Activated T-helper 9 cell treated with anti-CD3 and anti-CD28 coated beads, Interleukin-2, amount 50 U/mL, for 16 hours (primary cell): Measurements from ENCODE around the gene OTOA.
A peak's percentile ranks its signal among the peaks of the same experiment; 100 is the strongest.
"Not testable (repeated sequence)": the region's sequence is repeated elsewhere in the genome, so short reads cannot be mapped to it uniquely, and the experiment has no call there.

ENCODE experiments used
- DNase-seq: peaks from one replicate; pipeline ENCODE4 v3.0.0-alpha.2; 2020; ENCODE audit warnings: low read depth

OTOA gene

DNA sequence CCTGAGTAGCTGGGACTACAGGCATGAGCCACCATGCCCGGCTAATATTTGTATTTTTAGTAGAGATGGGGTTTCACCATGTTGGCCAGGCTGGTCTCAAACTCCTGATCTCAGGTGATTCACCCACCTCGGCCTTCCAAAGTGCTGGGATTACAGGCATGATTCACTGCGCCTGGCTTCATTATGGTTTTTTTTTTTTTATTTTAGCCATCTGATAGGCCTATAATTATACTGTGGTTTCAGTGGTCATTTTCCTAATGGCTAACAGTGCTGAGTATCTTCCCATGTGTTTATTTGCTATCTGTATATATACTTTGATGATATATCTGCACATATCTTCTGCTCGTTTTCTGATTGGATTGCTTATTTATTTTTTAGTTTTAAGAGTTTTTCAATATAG lies 10.7 kb downstream of the OTOA start:
- DNase-seq: not testable (repeated sequence)

DNA sequence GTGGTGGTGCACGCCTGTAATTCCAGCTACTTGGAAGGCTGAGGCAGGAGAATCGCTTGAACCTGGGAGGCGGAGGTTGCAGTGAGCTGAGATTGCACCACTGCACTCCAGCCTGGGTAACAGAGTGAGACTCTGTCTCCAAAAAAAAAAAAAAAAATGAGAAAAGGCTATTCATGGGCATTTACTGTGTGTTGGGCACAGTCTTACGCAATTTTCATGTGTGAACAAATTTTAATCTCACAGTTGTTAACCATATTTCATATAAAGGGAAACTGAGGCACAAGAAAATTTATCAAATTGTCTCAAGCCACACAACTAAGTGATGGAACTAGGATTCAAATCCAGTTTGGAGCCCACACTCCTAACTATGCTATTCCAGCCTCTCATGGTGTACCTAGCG lies 16.9 kb downstream of the OTOA start:
- not testable (repeated sequence) for DNase-seq

DNA sequence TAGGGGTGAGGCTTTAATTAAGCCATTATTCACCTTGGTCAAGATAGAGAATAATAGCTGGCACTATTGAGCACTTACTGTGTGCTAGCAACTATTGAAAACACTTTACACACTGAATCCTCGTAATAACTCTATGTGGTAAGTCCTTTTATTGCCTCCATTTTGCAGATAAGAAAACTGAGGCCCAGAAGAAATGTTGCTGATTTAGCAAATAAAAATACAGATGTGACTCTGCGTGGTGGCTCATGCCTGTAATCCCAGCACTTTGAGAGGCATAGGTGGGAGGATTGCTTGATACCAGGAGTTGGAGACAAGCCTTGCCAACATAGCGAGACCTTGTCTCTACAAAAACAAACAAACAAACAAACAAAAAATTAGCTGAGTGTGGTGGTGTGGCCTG lies 19.4 kb downstream of the OTOA start:
- DNase-seq: no peak

DNA sequence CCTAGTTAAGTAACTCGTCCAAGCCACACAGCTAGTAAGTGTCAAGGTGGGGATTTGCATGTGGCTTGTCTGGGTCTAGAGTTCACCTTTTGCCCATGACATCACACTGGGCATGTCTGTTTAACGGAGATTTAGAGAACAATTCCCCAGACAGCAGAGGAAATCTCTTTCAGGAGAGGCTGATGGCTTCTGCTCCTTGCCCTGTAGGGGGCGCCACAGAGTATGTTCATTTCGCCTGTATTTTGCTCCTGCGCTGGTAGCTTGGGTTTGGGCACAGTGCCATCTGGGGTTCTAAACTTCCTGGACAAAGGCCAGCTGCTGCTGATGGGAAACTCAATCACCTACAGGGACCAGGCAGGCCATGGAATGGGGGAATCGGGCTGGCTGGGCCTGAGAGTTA lies 20.4 kb downstream of the OTOA start:
- DNase-seq: peak; percentile 4

DNA sequence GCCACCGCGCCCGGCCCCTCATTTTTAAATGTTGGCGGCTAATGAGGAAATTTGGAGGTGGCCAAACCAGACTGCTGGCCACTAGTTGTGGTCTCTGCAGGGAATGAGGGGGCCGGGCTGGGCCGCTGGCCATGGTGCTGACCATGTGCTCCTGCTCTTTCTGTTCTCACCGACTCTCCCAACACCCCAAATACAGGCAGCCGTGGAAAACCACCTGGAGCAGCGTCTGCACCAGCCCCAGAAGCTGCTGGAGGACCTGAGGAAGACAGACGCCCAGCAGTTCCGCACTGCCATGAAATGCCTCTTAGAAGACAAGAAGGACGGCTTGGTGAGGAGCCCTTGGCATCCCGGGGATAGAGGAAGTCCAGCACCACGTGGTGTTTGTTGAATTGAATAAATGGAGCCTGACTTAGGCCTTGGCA lies 21.3 kb downstream of the OTOA start:
- DNase-seq: no peak

DNA sequence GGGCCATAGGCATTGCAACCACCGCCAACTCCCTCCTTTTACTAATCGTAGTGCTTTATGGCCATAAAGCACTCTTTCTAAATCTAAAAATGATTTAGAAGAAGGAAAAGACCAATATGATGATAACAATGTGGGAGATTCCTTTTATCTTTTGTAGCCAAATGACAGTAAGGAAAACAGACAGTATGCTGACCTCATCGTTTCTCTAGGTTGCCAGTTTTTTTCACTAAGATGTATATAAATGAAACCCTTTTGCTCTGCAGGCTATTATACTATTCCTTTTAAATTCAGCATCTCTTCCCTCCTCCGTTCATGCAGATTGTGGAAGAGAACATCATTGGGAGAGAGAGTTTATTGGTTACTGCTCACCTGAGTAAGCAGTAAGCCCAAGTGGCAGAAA lies 25.3 kb downstream of the OTOA start:
- DNase-seq: no peak

DNA sequence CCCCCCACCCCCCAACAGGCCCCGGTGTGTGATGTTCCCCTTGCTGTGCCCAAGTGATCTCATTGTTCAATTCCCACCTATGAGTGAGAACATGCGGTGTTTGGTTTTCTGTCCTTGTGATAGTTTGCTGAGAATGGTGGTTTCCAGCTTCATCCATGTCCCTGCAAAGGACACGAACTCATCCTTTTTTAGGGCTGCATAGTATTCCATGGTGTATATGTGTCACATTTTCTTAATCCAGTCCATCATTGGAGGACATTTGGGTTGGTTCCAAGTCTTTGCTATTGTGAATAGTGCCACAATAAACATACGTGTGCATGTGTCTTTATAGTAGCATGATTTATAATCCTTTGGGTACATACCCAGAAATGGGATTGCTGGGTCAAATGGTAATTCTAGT lies 27.2 kb downstream of the OTOA start:
- DNase-seq: not testable (repeated sequence)

DNA sequence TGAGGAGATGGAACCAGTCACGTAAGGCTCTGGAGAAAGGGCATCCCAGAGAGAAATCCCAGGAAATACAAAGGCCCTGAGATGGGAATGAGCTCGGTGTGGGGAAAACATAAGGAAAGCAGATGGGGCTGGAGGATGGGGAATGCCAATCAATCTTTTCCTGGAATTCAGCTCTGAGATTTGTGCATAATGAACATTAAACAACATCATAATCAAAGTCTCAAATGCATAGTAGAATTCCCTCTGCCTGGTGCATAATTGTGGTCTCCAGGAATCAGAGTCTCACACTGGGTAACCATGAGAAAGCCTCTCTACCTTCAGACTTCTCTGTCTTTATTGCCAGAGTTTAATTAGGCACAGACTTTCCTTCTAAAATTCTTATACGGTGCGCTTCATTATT lies 30.8 kb downstream of the OTOA start:
- no peak for DNase-seq

DNA sequence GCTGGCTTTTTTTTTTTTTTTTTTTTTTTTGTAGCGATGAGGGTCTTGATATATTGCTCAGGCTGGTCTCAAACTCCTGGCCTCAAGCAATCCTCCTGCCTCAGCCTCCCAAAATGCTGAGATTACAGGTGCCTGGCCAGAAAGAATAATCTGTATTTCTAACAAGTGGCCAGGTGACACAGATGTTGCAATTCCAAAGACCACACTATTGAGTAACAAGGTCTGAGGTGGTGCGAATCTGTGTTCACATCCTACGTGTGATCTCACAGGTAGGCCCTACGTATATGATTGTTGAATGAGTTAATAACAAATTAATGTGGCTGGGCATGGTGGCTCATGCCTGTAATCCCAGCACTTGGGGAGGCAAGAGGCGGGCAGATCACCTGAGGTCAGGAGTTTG lies 33.3 kb downstream of the OTOA start:
- DNase-seq: no peak

DNA sequence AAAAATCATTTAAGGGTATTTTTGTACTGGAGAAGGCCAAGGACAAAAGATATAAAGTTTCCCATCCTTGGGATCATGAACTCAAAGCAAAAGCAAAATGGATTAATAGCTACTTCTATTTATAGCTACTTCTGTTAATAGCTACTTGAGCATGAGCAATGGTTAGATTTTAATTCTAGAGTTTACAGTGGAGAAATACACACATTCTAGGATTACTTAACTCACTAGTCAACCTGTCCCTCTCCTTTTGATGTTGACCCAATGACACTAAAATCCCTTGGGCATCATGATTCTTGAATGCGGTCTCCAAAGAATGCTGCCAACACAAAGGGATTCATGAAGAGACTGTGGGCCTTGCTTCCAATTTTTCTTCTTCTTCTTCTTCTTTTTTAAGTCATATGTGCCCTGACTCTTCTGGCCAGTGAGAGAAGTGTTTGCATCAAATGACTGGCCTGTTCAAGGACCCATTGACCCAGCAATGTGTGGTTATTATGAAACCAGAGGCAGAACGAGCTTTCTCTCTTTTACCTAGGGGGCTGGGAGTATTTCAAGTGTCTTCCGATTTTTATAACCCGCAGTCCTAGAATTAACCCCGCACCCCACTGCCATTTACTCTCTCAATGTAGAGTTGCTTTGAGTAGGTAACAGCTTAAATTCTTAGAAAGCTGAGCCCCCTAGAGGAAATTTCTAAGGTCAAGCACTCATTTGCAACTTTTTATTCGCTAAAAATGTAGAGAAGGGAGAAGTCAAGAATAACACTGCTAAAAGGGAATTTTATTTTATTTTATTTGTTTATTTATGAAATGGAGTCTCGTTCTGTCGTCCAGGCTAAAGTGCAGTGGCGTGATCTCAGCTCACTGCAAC lies 34.6 kb downstream of the OTOA start:
- DNase-seq: no peak

DNA sequence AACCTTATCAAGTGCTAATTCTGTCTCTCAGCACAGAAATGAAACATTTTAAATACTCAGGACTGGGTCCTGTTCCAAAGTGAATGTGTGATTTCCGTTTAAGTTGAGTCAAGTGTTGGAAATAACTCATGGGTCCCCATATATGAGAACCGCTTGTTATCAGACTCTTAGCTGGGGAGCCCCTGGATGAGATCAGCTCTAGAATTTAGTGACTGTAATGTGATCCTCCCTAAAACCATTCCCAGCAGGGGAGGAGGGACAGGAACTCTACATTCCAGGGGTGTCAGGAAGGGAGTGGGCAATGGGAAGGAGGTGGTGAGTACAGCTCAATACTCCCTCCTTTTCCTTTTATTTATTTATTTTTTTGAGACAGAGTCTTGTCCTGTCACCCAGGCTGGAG lies 37.5 kb downstream of the OTOA start:
- DNase-seq: no peak

DNA sequence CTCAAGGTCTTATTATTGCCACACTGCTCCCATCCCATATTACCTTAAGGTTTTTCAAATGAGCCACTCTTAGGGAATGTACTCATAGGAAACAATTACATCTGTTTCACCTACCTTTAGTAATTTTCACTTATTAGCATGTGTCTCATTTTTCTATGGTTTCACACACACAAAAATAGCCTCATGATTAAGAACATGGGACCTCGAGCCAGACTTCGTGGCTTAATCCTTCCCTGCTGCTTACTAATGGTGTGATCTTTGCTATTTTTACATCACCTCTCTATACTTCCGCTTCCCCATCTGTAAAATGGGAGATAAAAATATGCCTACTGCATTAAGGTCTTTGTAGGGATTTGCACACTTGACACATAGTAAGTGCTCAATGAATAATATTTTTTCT lies 38.5 kb downstream of the OTOA start:
- no peak for DNase-seq

DNA sequence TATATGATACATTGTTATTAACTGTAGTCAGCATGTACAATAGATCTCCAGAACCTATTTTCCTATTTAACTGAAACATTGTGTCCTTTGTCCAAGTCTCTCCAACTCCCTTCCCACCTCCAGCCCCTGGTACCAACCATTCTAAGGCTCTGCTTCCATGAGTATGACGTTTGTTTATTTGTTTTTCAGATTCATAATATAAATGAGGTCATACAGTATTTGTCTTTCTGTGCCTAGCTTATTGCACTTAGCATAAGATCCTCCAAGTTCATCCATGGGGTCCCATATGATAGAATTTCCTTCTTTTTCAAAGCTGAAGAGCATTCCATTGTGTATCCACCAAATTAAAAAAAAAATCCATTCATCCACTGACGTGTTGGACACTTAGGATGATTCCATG lies 39.4 kb downstream of the OTOA start:
- DNase-seq: no peak

DNA sequence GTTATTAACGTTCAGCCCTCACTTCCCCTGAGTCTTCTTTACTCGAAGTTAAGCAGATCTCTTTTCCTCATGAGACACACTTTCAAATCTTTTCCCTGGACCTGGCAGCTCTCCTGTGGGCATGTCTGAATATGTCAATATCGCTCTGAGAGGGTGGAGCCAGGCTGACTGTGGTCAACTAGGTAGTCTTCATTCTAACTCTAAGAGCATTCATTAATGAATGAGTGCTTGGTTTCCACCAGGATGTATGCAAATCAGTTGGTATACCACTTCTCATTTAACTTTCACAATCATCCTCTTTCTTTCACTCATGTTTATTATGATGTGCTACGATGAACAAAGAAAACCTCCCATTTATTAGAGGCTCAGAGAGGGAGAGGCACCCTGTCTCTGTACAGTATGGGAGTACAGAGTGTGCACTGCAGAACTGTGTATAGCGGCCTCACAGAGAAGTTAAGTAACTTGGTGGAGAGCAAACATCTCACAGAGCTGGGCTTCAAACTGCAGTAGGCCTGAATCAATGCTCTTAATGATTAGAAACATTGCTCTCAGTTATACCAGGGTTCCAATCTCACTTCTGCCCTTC lies 39.9 kb downstream of the OTOA start:
- no peak for DNase-seq

DNA sequence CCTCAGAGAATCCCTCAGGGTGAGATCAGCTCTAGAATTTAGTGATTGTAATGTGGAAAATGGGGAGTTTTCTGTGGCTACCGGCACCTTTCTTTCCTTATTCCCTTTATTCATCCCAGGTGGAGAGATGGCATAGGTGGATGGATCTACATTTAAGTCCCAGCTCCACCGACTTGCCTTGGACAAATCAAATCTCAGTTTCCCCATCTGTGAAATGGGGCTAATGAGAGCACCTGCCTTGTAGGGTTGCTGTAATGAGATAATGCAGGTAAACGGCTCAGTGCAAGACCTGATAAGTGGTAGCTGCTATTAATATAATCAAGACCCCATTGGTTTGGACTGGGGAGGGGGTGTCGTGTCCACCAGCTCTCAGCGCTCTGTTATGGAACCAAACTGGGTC lies 40.5 kb downstream of the OTOA start:
- no peak for DNase-seq

DNA sequence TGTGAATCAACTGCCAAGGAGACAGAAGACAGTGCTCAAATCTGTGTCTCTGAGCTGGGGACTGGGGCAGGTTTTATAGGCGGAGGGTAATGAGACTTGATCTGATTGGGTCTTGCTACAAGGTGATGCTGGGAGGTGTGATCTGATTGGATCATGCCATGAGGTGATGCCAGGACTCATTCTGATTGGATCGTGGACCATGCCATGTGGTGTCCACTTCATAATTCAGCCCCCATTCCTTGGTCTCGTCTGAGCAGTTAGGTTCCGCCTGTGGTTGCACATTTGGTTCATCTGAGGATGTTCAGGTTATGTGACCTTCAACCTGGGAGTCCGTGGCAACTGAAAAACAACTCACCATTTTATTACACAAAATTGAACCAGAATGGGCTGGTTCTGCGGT lies 41.0 kb downstream of the OTOA start:
- DNase-seq: no peak

DNA sequence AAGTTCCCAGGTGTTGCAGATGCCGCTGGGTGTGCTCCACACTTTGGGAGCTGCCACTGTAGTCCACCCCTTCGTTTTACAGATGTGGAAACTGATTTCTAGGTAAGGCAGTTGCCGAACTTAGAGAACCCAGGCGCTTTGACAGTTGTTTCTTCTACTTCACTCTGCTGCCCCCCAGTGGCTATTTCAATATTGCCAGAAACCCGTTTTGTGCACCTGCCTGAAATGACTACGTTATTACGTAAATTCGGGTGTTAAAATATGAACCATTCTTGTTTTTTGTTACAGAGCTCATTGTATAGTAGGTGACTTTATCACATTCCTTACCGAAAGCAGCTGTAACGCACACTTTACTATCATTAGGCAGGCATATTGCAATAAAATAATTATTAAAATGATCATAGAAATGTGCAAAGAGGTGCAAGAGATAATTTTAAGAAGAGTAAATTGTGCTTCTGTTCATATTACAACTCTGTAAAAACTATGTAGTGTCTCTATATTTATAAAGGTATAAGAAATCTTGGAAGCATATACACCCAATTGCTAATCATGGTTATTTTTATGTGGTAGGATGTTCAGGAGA lies 44.9 kb downstream of the OTOA start:
- DNase-seq: peak; percentile 70

DNA sequence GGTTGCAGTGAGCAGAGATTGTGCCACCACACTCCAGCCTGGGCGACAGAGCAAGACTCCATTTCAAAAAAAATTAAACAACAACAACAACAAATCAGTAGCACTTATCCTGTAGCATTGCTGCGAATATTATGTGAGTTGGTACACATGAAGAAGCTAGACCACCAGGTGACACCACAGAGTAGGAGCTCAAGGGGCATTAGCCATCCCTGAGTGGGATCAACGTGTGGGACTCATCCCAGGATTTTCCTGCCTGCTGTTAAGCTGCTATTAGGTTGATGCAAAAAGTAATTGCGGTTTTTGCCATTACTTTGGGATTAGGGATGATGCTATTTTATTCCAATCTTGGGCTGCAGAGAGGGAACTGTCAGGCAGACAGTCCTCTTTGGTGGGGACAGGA lies 47.2 kb downstream of the OTOA start:
- DNase-seq: no peak

DNA sequence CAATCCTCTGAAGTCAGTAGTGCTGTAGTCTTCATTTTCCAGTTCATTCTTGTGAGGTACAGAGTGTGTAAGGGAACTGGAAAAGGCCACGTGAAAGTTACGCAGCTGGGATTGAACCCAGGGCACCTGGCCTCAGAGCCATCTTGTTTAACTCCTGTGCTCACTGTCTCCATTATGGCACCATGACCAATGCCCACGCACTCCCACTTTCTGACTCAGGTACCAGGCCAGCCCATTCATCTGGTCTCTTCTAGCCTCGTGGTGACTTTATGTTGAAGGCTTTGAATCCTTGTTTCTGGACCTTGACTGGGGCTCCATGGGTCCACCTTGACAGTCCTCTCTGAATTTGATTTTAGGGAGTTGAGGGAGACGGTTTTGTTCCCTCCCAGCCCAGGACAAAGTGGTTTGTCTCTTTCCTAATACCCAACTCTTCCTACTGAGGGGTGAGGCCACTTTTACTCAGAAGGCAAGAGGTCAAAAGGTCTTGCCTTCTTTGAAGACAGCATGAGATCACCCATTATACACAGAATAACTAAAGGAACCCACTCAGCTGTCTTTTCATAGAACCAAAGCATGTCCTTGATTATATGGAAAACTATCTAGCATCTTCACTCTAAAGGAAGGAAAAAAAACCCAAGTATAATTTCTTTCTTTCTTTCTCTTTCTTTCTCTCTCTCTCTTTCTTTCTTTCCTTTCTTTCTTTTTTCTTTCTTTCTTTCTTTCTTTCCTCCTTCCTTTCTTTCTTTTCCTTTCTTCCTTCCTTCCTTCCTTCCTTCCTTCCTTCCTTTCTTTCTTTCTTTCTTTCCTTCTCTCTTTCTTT lies 50.0 kb downstream of the OTOA start:
- no peak for DNase-seq

DNA sequence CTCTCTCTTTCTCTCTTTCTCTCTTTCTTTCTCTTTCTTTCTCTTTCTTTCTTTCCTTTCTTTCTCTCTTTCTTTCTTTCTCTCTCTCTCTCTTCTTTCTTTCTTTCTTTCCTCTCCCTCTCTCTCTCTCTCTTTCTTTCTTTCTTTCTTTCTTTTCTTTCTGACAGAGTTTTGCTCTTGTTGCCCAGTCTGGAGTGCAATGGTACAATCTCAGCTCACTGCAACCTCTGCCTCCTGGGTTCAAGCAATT lies 50.5 kb downstream of the OTOA start:
- DNase-seq: not testable (repeated sequence)

DNA sequence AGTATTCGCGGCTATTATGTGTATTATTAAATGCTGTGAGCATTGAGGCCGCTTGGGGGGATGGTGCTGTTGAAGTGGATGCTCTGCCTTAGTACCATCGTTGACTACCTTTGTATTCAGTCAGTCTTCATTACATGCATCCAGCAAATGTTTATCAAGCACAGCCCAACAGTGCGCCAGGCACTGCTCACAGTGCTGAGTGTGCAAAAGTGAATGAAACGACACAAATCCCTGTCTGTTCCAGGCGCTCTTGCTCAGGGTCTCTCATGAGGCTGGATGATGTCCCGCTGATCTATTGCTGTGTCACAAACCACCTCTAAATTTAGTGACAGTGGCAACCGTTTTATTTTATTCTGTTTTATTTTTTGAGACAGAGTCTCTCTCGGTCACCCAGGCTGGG lies 53.8 kb downstream of the OTOA start:
- no peak for DNase-seq

DNA sequence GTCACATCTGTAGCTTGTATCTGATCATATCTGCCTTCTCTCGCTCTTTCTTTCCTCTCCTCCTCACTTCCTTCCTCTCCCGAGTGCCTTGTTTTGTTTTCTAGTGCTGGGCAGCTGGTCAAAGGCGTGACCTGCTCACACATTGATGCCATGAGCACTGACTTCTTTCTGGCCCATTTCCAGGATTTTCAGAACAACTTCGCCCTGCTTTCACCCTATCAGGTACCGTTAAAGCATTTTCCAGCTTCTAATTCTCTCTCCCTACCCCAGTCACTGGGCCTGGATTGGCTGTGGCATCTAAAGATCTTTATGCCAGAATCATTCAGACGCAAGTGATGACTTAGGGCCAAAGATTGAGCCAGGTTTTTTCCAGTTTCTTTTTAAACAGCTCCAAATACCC lies 55.5 kb downstream of the OTOA start:
- DNase-seq: no peak

DNA sequence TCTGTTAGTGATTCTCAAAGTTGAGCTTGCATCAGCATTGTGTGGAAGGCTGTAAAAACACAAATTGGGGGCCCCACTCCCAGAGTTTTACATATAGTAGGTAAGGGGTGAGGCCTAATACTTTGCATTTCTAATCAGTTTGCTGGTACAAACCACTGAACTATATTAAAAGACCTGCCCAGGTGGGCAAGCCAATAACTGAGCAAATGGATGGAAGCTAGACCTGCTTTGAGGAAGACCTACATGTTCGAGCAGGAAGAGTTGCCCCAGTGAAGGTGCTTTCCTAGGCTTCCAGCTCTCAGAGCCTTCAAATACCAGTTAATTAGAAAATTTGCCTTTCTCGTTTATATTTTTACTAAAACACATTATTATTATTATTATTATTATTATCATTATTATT lies 56.8 kb downstream of the OTOA start:
- DNase-seq: no peak
